HG03460 (cell line): ENCODE data around the gene MYADML2.
"Not testable (repeated sequence)": the region's sequence is repeated elsewhere in the genome, so short reads cannot be mapped to it uniquely, and the experiment has no call there.

ENCODE experiments used
- ATAC-seq: cut with Tn5 transposase; IDR thresholded peaks from one replicate; pipeline ENCODE4 v1.9.1; 2021; ENCODE audit not compliant: unreplicated experiment

The MYADML2 gene

DNA sequence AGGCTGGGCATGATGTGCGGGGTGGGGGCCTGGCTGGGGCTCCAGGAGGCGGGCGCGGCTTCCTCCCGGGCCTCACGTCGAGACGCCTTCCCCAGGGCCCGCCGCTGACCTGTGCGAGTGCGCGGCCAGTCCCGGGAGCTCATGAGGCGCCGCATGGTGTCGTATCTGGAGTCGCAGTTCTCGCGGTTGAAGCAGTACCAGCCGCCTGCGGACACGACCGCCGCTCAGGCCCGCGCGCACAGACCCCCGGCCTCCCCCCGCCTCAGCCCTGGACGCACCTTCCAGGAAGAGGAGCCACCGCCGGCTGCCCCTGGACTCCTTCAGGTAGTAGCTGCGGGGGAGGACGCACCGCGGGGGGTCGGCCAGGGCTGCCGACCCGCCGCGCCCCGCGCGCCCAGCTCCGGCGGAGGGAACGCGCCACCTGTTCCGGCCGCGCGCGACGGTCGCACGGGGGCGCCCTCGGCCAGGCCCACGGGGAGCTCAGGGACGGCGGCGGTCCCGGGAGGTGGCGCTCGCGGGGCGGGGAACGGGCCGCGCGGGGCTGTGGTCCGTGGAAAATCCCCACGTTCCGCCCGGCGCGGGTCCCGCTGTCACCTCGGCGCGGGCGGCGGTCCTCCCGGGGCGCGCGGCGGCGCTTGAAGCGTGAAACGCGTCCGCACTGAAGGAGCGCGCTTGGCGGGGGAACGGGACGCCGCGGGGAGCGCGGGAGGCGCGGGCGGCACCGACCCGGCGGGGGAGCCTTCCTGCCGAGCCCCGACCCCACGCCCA is 12.5 kb upstream of the MYADML2 start:
- ATAC-seq = no peak

DNA sequence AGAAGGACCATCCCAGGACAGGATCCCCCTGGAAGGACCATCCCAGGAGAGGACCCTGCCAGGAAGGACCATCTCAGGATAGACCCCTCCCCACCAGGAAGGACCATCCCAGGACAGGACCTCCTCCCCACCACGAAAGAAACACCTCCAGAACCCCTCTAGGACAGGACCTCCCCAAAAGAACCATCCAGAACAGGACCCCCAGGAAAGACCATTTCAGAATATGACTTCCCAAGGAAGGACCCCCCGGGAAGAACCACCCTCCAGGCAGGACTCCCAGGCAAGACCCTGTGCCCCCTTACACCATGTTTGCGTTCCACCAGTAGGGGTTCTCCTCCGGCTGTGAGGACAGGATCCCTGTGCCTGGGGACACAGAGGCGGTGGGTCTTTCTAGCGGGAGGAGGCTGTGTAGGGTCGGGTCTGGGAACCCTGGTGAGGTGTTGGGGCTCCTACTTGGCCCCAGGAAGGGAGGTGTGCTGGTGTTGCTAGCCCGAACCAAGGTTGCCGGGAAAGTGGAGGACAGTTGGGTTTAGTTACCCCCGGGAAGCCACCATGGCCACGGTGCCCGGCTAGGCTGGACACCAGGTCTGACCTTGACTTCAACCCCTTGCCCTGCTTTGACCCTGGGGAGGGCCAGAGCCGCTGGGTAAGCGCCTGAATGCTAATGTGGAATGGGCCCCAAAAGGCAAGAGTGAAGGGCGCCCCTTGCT is 11.8 kb upstream of the MYADML2 start:
- ATAC-seq = no peak

DNA sequence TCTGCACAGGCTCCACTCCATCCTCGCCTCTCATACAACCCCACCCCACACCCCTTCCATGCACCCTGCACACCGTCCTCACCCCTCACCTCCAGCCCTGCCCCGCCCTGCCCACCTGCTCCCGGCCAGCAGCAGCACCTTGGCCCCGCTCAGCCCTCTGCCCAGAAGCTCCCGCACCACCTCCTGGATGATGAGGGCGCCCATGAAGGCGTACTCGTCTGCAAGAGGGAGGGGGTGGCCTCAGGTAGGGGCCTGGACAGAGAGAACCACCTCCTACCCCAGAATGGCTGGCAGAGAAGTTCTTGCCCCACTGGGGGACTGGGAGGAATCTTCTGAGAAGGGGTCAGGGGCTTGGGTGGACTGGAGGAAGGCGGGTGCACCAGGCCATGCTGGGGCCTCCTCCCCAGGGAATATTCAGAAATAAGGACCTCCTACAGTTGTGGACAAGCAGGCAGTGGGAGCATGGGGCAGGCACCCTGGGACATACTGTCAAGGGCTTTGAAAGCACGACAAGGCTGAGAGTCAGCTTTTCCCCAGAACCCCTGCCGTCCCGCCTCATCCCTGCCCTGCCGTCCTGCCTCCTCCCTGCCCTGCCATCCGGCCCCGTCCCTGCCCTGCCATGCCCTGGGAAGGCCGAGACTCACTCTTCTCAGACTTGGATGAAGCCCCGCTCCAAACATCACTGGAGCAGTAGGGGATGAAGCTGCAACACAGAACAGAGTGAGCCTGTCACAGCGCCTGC is 10.8 kb upstream of the MYADML2 start:
- ATAC-seq = no peak

GRCh38 chr17:81956607-81957589 is 9.9 kb upstream of the MYADML2 start:
- no peak for ATAC-seq

GRCh38 chr17:81955756-81956544 is 8.9 kb upstream of the MYADML2 start:
- no peak for ATAC-seq

DNA sequence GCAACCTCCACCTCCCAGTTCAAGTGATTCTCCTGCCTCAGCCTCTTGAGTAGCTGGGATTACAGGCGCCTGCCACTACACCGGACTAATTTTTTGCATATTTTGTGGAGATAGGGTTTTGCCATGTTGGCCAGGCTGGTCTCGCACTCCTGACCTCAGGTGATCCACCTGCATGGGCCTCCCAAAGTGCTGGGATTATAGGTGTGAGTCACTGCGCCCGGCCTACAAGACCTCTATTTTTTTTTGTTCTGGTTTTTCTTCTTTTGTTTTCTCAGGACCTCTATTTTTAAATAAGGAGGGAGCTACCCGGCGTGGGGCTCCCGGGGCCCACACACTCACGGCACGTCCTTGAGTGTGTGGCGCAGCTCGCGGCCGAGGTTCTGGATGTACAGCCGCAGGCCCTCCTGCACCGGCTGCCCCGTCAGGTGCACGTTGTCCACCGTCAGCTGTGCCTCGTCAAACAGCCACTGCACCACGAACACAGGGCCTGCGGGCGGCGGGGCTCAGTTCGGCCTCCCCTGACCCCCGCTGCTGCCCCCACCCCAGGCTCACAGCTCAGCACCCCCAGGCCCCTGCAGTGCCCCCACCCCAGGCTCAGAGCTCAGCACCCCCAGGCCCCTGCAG is 8.1 kb upstream of the MYADML2 start:
- ATAC-seq = no peak

DNA sequence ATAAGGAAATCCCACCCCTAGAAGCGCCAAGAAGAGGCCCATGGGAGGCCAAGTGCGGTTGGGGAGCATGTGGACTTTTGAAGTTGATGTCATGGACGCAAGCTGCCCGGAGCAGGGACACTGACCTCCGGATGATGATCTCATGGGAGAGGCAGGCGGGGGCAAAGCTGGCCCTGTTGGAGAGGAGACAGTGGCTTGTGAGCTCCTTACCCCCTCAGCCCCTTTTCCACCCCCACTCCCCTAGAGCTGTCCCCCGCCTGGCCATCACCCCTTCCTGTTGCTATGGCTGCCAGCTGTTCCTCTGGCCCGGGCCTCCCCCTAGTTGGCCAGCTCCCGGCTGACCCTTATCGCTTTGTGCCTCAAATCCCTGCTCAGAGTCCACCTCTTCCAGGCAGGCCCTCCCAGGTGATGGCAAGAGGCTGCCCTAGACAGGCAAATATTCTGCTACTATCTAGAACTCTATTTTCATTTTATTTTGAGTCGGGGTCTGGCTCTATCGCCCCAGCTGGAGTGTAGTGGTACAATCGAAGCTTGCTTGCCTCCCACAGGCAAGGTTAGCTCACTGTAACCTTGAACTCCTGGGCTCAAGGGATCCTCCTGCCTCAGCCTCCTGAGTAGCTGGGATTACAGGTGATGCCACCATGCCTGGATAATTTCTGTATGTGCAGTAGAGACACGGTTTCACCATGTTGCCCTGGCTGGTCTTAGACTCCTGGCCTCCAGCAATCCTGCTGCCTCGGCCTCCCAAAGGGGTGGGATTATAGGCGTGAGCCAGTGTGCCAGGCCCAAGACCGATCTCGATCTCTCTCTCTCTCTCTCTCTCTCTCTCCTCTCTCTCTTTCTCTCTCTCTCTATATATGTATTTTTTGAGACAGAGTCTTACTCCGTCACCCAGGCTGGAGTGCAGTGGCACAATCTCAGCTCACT is 7.4 kb upstream of the MYADML2 start:
- ATAC-seq = no peak

- not testable (repeated sequence) for ATAC-seq
These were observed 6.4 kb upstream of the MYADML2 start for GRCh38 chr17:81953443-81953842.

DNA sequence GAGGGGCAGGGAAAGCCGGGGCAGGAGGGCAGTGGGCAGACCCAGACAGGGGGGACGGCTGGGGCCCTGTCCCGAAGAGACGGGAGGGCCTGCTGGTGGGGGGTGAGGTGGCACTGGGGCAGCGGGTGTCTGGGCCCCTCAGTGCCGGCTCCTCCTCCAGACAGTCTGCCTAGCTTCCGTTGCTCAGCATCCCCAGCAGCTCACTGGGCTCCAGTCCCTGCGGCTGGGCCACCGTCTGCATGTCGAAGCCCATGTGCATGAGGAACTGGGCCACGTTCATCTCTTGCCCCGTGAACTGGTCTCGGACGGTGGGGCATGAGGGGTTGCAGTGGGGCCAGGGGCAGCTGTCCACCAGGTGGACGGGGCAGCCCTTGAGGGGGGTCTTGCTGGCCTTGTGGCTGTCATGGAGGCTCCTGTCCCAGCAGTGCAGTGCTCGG is 5.8 kb upstream of the MYADML2 start:
- ATAC-seq = no peak

- ATAC-seq = no peak
These were observed 5.0 kb upstream of the MYADML2 start for GRCh38 chr17:81951785-81952684.

GRCh38 chr17:81950501-81950900 is 3.5 kb upstream of the MYADML2 start:
- no peak for ATAC-seq

GRCh38 chr17:81948635-81949378 is 1.8 kb upstream of the MYADML2 start:
- no peak for ATAC-seq

DNA sequence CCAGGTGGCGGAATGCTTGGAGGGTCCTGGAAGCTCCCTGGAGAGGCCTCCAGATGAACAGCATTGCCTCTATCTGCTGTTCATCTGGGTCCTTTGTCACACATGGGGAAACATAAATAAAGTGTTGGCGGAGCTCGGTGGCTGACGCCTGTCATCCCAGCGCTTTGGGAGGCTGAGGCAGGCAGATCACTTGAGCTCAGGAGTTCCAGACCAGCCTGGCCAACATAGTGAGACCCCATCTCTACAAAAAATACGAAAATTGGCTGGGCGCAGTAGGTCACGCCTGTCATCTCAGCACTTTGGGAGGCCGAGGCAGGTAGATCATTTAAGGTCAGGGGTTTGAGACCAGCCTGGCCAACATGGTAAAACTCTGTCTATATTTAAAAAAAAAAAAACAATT is 2.2 kb downstream of the MYADML2 start:
- no peak for ATAC-seq

DNA sequence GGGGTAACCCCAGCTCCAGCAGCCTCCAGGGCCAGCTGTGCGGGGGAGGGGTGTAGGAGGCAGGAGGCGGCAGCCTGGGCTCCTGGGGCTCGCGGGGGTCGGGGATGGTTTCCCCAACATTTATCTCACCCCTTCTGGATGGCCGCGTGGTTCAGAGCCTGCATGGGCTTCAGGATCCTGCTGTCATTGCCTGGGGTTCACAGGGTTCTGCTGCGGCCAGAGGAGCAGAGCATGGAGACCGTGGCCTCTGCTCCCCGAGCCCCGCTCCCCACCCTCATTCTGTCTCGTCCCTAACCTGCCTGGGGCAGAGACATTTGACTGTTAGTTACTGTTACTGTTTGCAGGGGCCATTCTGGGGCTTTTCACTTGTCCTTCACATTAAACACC is 4.9 kb downstream of the MYADML2 start:
- no peak for ATAC-seq

GRCh38 chr17:81941484-81942166 is 5.4 kb downstream of the MYADML2 start:
- no peak for ATAC-seq
